ENCODE data around the gene MESP2.

Gene MESP2, protein sequence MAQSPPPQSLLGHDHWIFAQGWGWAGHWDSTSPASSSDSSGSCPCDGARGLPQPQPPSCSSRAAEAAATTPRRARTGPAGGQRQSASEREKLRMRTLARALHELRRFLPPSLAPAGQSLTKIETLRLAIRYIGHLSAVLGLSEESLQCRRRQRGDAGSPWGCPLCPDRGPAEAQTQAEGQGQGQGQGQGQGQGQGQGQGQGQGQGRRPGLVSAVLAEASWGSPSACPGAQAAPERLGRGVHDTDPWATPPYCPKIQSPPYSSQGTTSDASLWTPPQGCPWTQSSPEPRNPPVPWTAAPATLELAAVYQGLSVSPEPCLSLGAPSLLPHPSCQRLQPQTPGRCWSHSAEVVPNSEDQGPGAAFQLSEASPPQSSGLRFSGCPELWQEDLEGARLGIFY

GRCh38 chr15:89776274-89777072 is at the start of gene MESP2:
TSS of gene MESP2 (plus strand) at chr15:89776332. CDS start at chr15:89776358, 26 bp downstream.
- peak; percentile 31 for DNase-seq

GRCh38 chr15:89728254-89728653 is 47.9 kb upstream of the MESP2 start:
- DNase-seq: no peak

DNA sequence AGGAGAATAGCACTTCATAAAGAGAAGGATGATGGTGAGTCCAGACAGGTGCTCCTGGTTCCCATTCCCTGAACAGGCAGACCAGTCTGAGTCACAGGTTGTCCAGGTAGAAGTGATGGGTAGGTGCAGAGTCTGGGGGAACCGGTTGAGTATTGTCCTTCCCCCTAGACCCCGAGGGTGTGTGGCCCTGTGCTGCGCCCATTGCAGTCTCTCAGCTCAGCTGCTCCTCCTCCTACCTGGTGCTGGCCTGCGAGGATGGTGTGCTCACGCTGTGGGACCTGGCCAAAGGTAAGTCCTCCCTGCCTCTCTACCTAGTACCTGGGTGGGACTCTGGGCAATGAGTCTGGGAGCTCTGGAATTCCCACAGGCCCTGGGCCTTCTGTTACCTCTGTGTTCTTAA is 44.9 kb upstream of the MESP2 start:
- no peak for DNase-seq

DNA sequence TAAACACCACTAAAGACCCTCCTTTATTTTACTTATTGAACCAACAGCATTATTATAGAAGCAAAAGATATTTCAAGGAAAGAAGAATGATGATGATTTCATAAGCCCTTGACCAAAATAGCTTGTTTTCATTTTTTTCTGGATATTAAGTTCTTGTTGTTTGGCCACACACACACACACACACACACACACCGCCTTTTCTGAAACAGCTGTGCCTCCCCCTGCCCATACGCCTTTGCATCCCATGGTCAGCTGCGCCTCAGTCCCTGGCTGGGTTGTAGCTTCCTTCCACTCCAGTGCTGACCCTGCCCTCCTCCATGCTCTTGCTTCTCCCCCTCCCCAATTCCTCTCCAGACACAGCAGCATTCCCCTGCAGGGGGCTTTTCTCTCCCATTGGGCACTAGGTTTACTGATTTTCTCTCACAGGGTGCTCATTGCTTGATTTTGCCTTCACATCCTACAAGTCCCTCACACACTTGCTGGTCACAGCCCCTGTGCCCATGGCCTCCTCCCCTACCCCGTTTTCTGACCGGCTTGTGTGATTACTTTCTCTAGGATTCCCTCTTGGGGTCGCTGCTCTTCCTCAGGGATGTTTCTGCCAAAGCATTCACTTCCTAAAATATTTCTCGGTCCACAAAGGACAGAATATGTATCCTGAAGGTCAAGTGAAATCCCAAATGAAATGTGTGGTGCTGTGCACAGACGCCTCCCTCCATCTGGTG is 43.5 kb upstream of the MESP2 start:
- no peak for DNase-seq

DNA sequence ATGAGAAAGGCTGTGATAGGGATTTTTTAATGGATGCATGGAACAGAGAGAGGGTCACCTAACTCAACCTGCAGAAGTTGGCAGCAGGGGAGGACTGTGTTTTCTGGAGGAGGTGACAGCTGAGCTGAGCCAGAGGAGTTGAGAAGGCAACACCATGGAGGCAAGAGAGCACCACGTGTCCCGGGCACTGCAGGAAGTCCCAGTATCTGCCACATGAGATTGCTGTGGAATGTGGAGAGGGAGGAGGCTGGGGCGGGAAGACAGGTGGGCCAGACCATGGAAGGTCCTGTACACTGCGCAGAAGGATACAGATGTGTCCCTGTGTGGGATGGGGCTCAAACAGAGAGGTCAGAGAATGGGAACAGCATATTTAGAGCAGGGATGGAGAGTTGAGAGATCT is 40.4 kb upstream of the MESP2 start:
- no peak for DNase-seq

- DNase-seq: peak; percentile 63
These were observed 36.0 kb upstream of the MESP2 start for GRCh38 chr15:89740137-89740536.

GRCh38 chr15:89743011-89743410 is 33.1 kb upstream of the MESP2 start:
- no peak for DNase-seq

- DNase-seq: no peak
These were observed 32.5 kb upstream of the MESP2 start for GRCh38 chr15:89743594-89743993.

- DNase-seq: no peak
These were observed 31.0 kb upstream of the MESP2 start for GRCh38 chr15:89745131-89745530.

GRCh38 chr15:89745768-89746167 is 30.4 kb upstream of the MESP2 start:
- no peak for DNase-seq

- DNase-seq: no peak
These were observed 29.7 kb upstream of the MESP2 start for GRCh38 chr15:89746386-89746780.

DNA sequence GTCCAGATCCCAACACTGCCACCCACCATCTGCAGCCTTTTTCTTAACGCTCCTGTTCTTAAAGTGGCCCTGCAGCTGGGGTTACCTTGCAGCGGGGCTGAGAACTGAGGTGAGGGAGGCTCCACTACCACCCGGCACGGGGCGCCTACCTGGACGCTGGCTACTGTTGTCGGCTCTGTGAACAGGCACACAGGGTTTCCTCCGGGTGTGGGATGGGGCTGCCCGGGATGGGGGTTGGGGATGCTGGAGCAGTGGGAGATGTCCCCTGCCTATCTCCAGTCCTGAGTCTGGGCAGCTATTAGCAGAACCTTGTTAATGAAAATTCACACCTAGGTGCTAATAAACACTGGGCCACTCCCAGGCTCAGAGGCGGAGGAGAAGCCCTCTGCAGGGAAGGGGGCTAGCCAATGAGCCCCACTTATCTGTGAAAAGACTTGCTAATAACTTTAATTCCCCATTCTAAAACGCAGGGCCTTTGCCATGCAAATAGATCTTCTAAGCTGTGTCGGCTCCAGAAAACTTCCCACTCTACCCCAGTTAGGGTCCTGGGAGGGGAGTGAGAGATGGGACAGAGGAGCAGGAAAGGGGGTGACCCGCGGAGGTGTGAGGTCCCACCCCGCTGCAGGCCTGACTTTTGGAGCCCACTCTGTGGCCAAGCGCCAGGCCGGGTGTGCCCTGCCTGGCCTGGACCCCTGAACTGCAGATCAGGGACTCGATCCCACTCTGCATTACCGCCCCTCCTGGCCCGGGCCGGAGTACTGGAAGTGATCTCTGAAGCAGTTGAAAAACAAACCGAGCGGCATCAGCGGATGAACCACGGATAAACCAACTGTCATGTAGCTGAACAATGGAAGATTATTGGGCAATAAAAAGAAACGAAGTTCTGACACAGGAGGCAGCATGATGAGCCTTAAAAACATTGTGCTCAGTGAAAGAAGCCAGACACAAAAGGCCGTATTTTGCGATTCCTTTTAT is 28.1 kb upstream of the MESP2 start:
- no peak for DNase-seq

DNA sequence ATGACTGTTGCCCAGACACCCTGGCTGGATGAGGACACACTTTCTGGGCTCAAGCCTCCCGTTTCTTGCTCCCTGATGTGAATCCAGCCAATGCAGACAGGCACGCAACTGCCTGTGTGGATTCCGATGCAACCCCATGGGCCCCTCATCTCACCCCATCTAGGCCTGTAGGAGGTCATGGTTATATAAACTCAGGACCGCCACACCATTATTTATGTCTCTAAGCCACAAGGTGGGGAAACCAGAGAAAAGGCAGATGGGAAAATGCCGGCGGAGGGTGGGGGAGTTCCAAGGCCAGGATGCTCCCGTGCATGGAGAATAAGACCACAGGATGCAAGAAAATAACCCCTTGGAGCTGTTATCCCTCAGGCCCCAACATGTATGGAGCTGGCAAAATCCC is 27.1 kb upstream of the MESP2 start:
- no peak for DNase-seq

DNA sequence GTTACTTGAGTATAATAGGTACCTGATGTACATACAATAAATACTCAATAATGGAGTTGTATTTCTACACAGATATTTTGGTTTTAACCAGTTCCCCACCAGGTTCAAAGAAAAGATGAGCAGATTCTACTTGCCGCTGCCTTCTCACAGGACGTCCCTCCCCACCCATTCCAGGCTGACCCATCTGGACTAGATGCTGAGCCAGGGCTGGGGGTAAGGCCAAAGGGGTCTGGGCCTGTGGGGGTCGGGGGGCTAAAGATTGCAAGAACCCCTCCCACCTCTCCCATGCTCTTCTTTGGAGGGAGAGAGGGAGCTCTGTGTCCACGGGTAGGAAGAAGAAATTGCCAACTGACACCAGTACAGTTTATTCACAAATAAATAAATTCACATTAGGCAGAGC is 26.6 kb upstream of the MESP2 start:
- DNase-seq: no peak

DNA sequence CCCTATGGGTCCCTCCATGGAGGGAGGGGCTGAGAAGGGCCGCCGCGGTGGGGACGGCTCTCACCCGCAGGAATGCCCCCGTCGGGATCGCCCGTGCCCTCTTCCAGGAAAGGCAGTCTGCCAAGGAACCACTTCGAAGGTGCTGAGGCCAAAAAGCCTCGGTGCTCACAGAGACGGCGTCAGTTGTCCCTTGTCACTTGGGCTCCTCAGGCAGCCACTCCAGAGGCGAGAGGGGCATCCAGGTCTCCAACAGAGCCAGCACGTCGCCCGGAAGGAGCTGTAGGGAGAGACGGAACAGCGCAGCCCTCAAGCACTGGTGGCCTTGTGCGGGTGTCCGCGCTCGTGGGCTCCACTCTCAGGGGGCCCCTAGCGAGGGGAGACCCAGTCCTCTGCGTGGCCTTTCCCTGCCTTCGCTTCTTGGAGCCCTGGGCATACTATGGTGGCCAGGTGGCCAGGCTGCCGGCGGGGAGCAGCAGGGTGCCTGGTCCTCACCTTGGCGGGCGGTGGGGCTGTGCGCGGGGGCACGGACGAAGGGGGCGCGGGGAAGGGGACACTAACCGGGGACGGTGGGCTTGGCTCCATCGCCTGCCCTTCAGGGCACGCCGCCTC is 26.1 kb upstream of the MESP2 start:
- DNase-seq: no peak

- DNase-seq: peak; percentile 86
These were observed 25.3 kb upstream of the MESP2 start, which contains the start of gene MESP1 for GRCh38 chr15:89750560-89751542. TSS of gene MESP1 (minus strand) at chr15:89751249. CDS start at chr15:89751231, 18 bp downstream.

DNA sequence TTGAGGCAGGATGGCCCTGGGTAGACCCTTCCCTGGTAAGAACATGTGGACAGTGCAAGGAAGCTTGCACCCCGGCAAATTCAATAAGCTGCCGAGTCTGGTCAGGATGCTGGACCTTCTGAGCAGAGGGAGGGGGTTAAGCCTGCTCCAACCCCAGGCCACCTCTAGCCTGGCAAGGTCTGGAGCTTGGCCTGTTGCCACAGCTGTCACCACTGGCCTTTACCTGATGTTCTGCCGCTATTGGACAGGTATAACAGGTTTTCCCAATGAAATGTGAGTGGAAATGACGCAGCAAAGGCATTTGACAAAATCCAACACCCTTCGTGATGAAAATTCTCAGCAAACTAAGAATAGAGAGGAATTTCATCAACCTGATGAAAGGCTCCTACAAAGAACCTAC is 24.4 kb upstream of the MESP2 start:
- no peak for DNase-seq

- no peak for DNase-seq
These were observed 22.3 kb upstream of the MESP2 start for GRCh38 chr15:89753855-89754254.

DNA sequence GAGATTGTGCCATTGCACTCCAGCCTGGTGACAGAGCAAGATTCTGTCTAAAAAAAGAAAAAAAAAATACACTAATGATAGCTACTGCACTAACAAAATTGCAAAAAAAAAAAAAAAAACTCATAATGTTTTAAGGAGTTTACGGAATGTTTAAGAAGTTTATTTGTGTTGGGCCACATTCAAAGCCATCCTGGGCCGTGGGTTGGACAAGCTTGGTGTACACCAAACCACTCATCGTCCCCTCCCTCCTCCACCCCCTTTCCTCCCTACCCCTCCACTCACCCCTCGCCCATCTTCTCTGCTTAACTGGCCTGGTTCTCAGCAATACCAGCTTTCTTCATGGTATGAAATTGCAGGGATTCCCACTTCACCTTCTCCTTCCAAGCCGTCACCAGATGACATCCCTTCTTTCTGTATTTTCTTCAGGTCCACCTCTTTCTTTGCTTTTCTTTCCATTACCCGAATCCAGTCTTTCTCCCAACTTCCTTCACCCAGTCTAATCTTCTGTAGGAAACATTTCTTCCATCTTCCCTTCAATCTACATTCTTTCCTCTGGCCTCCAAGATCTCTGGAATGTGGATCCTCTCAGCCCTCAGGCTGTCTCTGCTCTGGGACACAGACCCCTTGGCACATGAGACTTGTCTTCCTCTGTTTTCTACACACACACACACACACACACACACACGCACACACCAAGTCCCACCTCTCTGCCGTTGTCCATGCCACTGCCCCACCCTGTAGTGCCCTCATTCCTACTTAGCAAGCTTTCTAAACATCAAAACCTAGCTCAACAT is 21.6 kb upstream of the MESP2 start:
- DNase-seq: no peak

GRCh38 chr15:89755701-89756100 is 20.4 kb upstream of the MESP2 start:
- no peak for DNase-seq

Data from NCI-H526 treated with DMSO at 0.1 percent for 48 hours (cell line).